NT2/D1 (cell line): ENCODE results near the gene TIMELESS.

Source experiments
- SUZ12 ChIP-seq: IDR thresholded peaks from 2 replicates; pipeline ENCODE4 v1.6.1; 2011; ENCODE audit not compliant: insufficient read length, insufficient read depth; ENCODE audit errors: extremely low read depth
- YY1 ChIP-seq: IDR thresholded peaks from 2 replicates; pipeline ENCODE4 v1.6.1; 2011; ENCODE audit not compliant: insufficient read length, insufficient read depth
- ZNF274 ChIP-seq: IDR thresholded peaks from 2 replicates; pipeline ENCODE4 v1.6.1; 2011; ENCODE audit warnings: mild to moderate bottlenecking, low read depth, low read length

- no peak for TF ChIP-seq YY1
- no peak for TF ChIP-seq SUZ12
- no peak for TF ChIP-seq ZNF274
Observed at GRCh38 chr12:56377310-56377988, 71.8 kb downstream of the TIMELESS start.
